ENCODE results near the gene PARD3B. TPM values are rescaled to one million over a fixed set of nuclear protein-coding genes. Genes with fewer than 3 reads are reported as not detected.

PARD3B gene
- total RNA-seq, 1 experiment from 2014 or later, result 2.0 TPM

GRCh38 chr2:205605638-205606304 lies 1060.5 kb downstream of the PARD3B start:
- H2AFZ ChIP-seq (ENCODE audit: low read depth, low read length, poor library complexity, severe bottlenecking), result no peak overlapping the region
- no peak overlapping the region for H3K4me2 ChIP-seq (ENCODE audit: low read length)
- no peaks in the 10 kb centered on the region for H4K20me1 ChIP-seq (ENCODE audit: insufficient read depth)
- no peak for TF ChIP-seq EZH2 (IDR thresholded peaks at IDR 0.05)
- TF ChIP-seq ZFX (IDR thresholded peaks at IDR 0.05), result no peak
- no peak for TF ChIP-seq JUND (IDR thresholded peaks at IDR 0.05)
- intact Hi-C loops (cut with micrococcal nuclease), result no loop called here
- no peak; the same call in 1 of the 2 replicates for ATAC-seq
- H3K27ac ChIP-seq (ENCODE audit: low read depth, low read length), result no peak overlapping the region
- ChIA-PET POLR2A (no interaction called here), CTCF (no interaction called here), RAD21 (ENCODE audit: low non-redundant PET in 1 of 2, low total read pairs in 2 of 2, uncharacterized antibody in 2 of 2, unreplicated experiment in 2 of 2) (no interaction called here)
- no TSS peak for BruUV-seq (replicated peaks)
- H3K9me3 ChIP-seq (ENCODE audit: control insufficient read depth in 1 of 2, insufficient read depth in 1 of 2, low read depth in 1 of 2, low read length in 2 of 2), result no peaks in the 10 kb centered on the region
- peaks cover 20% of the 10 kb centered on the region for H3K27me3 ChIP-seq (ENCODE audit: insufficient read depth, low read length)
- H3K79me2 ChIP-seq (ENCODE audit: insufficient read depth, low read length), result no peaks in the 10 kb centered on the region
- no peaks in the 10 kb centered on the region for H3K36me3 ChIP-seq (ENCODE audit: control insufficient read depth in 1 of 2, insufficient read depth in 2 of 2, low read length in 2 of 2)
- H3K4me3 ChIP-seq (replicated peaks in 1 of 2; ENCODE audit: low read depth in 1 of 2, low read length in 2 of 2), result no peak overlapping the region
- H3K9me2 ChIP-seq (ENCODE audit: insufficient read depth), result no peaks in the 10 kb centered on the region
- DNase-seq (ENCODE audit: low read depth, low spot score), result no peak
- no peak overlapping the region for H3K9ac ChIP-seq (ENCODE audit: low read length)
- H3K4me1 ChIP-seq (ENCODE audit: control insufficient read depth in 1 of 2, insufficient read depth in 2 of 2, low read length in 2 of 2), result no peaks in the 10 kb centered on the region

GRCh38 chr2:205607146-205607545 lies 1061.9 kb downstream of the PARD3B start:
- Histone ChIP-seq H3K27me3 (ENCODE audit: insufficient read depth, low read length) (peaks cover 30% of the 10 kb centered on the region), H3K9me2 (ENCODE audit: insufficient read depth) (no peaks in the 10 kb centered on the region), H3K79me2 (ENCODE audit: insufficient read depth, low read length) (no peaks in the 10 kb centered on the region), H4K20me1 (ENCODE audit: insufficient read depth) (no peaks in the 10 kb centered on the region), H3K4me2 (ENCODE audit: low read length) (no peak overlapping the region), H2AFZ (ENCODE audit: low read depth, low read length, poor library complexity, severe bottlenecking) (no peak overlapping the region), H3K9me3 (ENCODE audit: control insufficient read depth in 1 of 2, insufficient read depth in 1 of 2, low read depth in 1 of 2, low read length in 2 of 2) (no peaks in the 10 kb centered on the region), H3K9ac (ENCODE audit: low read length) (no peak overlapping the region), H3K4me3 (replicated peaks in 1 of 2; ENCODE audit: low read depth in 1 of 2, low read length in 2 of 2) (no peak overlapping the region), H3K4me1 (ENCODE audit: control insufficient read depth in 1 of 2, insufficient read depth in 2 of 2, low read length in 2 of 2) (no peaks in the 10 kb centered on the region), H3K36me3 (ENCODE audit: control insufficient read depth in 1 of 2, insufficient read depth in 2 of 2, low read length in 2 of 2) (no peaks in the 10 kb centered on the region), H3K27ac (ENCODE audit: low read depth, low read length) (no peak overlapping the region)
- intact Hi-C loops (cut with micrococcal nuclease), result no loop called here
- no TSS peak for BruUV-seq (replicated peaks)
- ChIA-PET RAD21 (ENCODE audit: low non-redundant PET in 1 of 2, low total read pairs in 2 of 2, uncharacterized antibody in 2 of 2, unreplicated experiment in 2 of 2) (no interaction called here), POLR2A (no interaction called here), CTCF (no interaction called here)
- DNase-seq (ENCODE audit: low read depth, low spot score), result no peak
- no peak for ATAC-seq
- TF ChIP-seq POLR2A (IDR thresholded peaks at IDR 0.05; ENCODE audit: borderline replicate concordance, extremely low read depth, insufficient read depth, insufficient read length) (no peak), FOSL1 (IDR thresholded peaks at IDR 0.05; ENCODE audit: low read depth) (no peak), SIN3A (IDR thresholded peaks at IDR 0.05; ENCODE audit: low read depth) (no peak), ZFX (IDR thresholded peaks at IDR 0.05) (no peak), EZH2phosphoT487 (IDR thresholded peaks at IDR 0.05; ENCODE audit: borderline replicate concordance) (no peak), JUND (IDR thresholded peaks at IDR 0.05) (no peak), POLR2AphosphoS5 (IDR thresholded peaks at IDR 0.05; ENCODE audit: low read depth, low read length) (no peak)
- TF ChIP-seq, protein P1, sequence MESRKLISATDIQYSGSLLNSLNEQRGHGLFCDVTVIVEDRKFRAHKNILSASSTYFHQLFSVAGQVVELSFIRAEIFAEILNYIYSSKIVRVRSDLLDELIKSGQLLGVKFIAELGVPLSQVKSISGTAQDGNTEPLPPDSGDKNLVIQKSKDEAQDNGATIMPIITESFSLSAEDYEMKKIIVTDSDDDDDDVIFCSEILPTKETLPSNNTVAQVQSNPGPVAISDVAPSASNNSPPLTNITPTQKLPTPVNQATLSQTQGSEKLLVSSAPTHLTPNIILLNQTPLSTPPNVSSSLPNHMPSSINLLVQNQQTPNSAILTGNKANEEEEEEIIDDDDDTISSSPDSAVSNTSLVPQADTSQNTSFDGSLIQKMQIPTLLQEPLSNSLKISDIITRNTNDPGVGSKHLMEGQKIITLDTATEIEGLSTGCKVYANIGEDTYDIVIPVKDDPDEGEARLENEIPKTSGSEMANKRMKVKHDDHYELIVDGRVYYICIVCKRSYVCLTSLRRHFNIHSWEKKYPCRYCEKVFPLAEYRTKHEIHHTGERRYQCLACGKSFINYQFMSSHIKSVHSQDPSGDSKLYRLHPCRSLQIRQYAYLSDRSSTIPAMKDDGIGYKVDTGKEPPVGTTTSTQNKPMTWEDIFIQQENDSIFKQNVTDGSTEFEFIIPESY (IDR thresholded peaks at IDR 0.05; ENCODE audit: extremely low read depth, insufficient replicate concordance, low read length), result no peak
- TF ChIP-seq, protein P2, sequence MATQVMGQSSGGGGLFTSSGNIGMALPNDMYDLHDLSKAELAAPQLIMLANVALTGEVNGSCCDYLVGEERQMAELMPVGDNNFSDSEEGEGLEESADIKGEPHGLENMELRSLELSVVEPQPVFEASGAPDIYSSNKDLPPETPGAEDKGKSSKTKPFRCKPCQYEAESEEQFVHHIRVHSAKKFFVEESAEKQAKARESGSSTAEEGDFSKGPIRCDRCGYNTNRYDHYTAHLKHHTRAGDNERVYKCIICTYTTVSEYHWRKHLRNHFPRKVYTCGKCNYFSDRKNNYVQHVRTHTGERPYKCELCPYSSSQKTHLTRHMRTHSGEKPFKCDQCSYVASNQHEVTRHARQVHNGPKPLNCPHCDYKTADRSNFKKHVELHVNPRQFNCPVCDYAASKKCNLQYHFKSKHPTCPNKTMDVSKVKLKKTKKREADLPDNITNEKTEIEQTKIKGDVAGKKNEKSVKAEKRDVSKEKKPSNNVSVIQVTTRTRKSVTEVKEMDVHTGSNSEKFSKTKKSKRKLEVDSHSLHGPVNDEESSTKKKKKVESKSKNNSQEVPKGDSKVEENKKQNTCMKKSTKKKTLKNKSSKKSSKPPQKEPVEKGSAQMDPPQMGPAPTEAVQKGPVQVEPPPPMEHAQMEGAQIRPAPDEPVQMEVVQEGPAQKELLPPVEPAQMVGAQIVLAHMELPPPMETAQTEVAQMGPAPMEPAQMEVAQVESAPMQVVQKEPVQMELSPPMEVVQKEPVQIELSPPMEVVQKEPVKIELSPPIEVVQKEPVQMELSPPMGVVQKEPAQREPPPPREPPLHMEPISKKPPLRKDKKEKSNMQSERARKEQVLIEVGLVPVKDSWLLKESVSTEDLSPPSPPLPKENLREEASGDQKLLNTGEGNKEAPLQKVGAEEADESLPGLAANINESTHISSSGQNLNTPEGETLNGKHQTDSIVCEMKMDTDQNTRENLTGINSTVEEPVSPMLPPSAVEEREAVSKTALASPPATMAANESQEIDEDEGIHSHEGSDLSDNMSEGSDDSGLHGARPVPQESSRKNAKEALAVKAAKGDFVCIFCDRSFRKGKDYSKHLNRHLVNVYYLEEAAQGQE (IDR thresholded peaks at IDR 0.05; ENCODE audit: low read depth), result no peak
- TF ChIP-seq, protein P3, sequence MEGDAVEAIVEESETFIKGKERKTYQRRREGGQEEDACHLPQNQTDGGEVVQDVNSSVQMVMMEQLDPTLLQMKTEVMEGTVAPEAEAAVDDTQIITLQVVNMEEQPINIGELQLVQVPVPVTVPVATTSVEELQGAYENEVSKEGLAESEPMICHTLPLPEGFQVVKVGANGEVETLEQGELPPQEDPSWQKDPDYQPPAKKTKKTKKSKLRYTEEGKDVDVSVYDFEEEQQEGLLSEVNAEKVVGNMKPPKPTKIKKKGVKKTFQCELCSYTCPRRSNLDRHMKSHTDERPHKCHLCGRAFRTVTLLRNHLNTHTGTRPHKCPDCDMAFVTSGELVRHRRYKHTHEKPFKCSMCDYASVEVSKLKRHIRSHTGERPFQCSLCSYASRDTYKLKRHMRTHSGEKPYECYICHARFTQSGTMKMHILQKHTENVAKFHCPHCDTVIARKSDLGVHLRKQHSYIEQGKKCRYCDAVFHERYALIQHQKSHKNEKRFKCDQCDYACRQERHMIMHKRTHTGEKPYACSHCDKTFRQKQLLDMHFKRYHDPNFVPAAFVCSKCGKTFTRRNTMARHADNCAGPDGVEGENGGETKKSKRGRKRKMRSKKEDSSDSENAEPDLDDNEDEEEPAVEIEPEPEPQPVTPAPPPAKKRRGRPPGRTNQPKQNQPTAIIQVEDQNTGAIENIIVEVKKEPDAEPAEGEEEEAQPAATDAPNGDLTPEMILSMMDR (IDR thresholded peaks at IDR 0.05 in 2 of 3, conservative IDR thresholded peaks at IDR 0.05 in 1 of 3; ENCODE audit: borderline replicate concordance in 1 of 3, insufficient read depth in 1 of 3, low read depth in 2 of 3, low read length in 2 of 3), result no peak
- TF ChIP-seq, protein P4, sequence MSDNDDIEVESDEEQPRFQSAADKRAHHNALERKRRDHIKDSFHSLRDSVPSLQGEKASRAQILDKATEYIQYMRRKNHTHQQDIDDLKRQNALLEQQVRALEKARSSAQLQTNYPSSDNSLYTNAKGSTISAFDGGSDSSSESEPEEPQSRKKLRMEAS (IDR thresholded peaks at IDR 0.05), result no peak
